Loucy (cell line): ENCODE results near the gene PGP.

ENCODE experiments used
- H2AFZ ChIP-seq: fragments of 200-600 bp; sonication (generic); 2 replicates; pipeline ENCODE4 v1.6.0; 2016; ENCODE audit warnings: antibody characterized with exemption, mild to moderate bottlenecking, low read length, moderate library complexity
- H3F3A ChIP-seq: fragments of 200-600 bp; 2 replicates; pipeline ENCODE4 v1.6.0; 2016; ENCODE audit warnings: antibody characterized with exemption, low read depth, mild to moderate bottlenecking
- H3K27me3 ChIP-seq: fragments of 200-600 bp; sonication (generic); 2 replicates; pipeline ENCODE4 v1.6.1; 2014; ENCODE audit warnings: low read length, mild to moderate bottlenecking; ENCODE audit not compliant: insufficient read depth, poor library complexity, severe bottlenecking
- H3K36me3 ChIP-seq: fragments of 200-600 bp; sonication (generic); 2 replicates; pipeline ENCODE4 v1.6.1; 2016; ENCODE audit warnings: low read length; ENCODE audit not compliant: insufficient read depth
- H3K4me1 ChIP-seq: fragments of 200-600 bp; sonication (generic); 2 replicates; pipeline ENCODE4 v1.5.1; 2014; ENCODE audit warnings: low read length, mild to moderate bottlenecking; ENCODE audit not compliant: insufficient read depth, poor library complexity, severe bottlenecking
- H3K4me2 ChIP-seq: fragments of 200-600 bp; sonication (generic); 2 replicates; pipeline ENCODE4 v1.6.0; 2014; ENCODE audit warnings: antibody characterized with exemption, low read length, low read depth, mild to moderate bottlenecking; ENCODE audit not compliant: poor library complexity, severe bottlenecking
- H3K4me3 ChIP-seq: fragments of 200-600 bp; sonication (generic); 2 replicates; pipeline ENCODE4 v1.5.1; 2014; ENCODE audit warnings: low read length, mild to moderate bottlenecking, mixed read lengths; ENCODE audit not compliant: poor library complexity, severe bottlenecking
- H3K79me2 ChIP-seq: fragments of 200-600 bp; sonication (generic); 2 replicates; pipeline ENCODE4 v1.6.1; 2014; ENCODE audit warnings: low read length; ENCODE audit not compliant: insufficient read depth
- H3K9ac ChIP-seq: fragments of 200-600 bp; sonication (generic); 2 replicates; pipeline ENCODE4 v1.6.0; 2014; ENCODE audit warnings: mild to moderate bottlenecking, low read depth, low read length, moderate library complexity; ENCODE audit not compliant: poor library complexity, severe bottlenecking
- H3K9me2 ChIP-seq: fragments of 200-600 bp; sonication (generic); replicated peaks from 2 replicates; pipeline ENCODE4 v1.6.1; 2016; ENCODE audit warnings: low read depth, low read length, mixed read lengths
- H3K9me3 ChIP-seq: fragments of 200-600 bp; sonication (generic); 2 replicates; pipeline ENCODE4 v1.6.1; 2014; ENCODE audit warnings: mild to moderate bottlenecking, antibody characterized with exemption, low read length, low read depth; ENCODE audit not compliant: insufficient read depth
- H4K20me1 ChIP-seq: fragments of 200-600 bp; sonication (generic); 2 replicates; pipeline ENCODE4 v1.6.0; 2014; ENCODE audit warnings: antibody characterized with exemption, low read length, mild to moderate bottlenecking; ENCODE audit not compliant: insufficient read depth, poor library complexity, severe bottlenecking
- CTCF ChIP-seq: fragments of 200-600 bp; sonication (generic); conservative IDR thresholded peaks from 2 replicates; pipeline ENCODE4 v1.5.1; 2014; ENCODE audit warnings: mild to moderate bottlenecking, antibody characterized with exemption, low read length
- EZH2phosphoT487 ChIP-seq: fragments of 200-600 bp; IDR thresholded peaks from 2 replicates; pipeline ENCODE4 v1.6.1; 2018; ENCODE audit warnings: antibody characterized with exemption, mild to moderate bottlenecking, moderate library complexity, borderline replicate concordance

Gene PGP

DNA sequence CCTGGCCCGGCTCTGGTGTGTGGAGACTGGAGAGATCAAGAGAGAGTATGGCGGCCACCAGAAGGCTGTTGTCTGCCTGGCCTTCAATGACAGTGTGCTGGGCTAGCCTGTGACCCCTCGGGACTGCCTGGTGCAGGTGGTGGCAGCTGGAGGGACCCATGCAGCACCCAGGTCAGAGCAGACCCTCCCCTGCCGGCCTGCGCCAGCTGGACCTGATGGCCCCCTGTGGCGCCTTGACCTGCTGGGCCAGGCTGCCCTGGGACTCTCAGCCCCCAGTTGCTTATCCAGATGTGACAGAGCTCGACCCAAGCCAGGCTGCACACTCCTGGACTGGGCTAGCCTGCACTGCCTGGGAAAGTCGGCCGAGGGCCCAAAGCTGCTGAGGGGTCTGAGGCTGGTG, 5.9 kb downstream of the PGP start:
- Histone ChIP-seq H3K4me1 (peaks cover 5% of the 10 kb centered on the region), H2AFZ (no peak overlapping the region), H3K9me3 (no peaks in the 10 kb centered on the region), H3K4me2 (no peak overlapping the region), H4K20me1 (no peaks in the 10 kb centered on the region), H3K9ac (no peak overlapping the region), H3K4me3 (no peak overlapping the region), H3K9me2 (no peaks in the 10 kb centered on the region), H3K36me3 (no peaks in the 10 kb centered on the region; the same call in 1 of the 2 replicates), H3K27me3 (no peaks in the 10 kb centered on the region), H3K79me2 (peaks cover 22% of the 10 kb centered on the region), H3F3A (no peaks in the 10 kb centered on the region)
- TF ChIP-seq EZH2phosphoT487, result no peak

GRCh38 chr16:2208308-2208707, 6.3 kb downstream of the PGP start:
- Histone ChIP-seq H3K79me2 (peaks cover 17% of the 10 kb centered on the region), H3K9me2 (no peaks in the 10 kb centered on the region), H3K4me1 (peaks cover 2% of the 10 kb centered on the region), H3K27me3 (no peaks in the 10 kb centered on the region), H3K9ac (no peak overlapping the region), H4K20me1 (no peaks in the 10 kb centered on the region), H3K9me3 (no peaks in the 10 kb centered on the region), H2AFZ (no peak overlapping the region), H3K4me2 (no peak overlapping the region), H3K36me3 (no peaks in the 10 kb centered on the region; the same call in 1 of the 2 replicates), H3F3A (no peaks in the 10 kb centered on the region), H3K4me3 (no peak overlapping the region)
- TF ChIP-seq EZH2phosphoT487 (no peak), CTCF (no peak)

- H3F3A ChIP-seq, result no peaks in the 10 kb centered on the region
- H2AFZ ChIP-seq, result no peak overlapping the region
- no peaks in the 10 kb centered on the region for H3K9me2 ChIP-seq
- H3K9me3 ChIP-seq, result no peaks in the 10 kb centered on the region
- H3K9ac ChIP-seq, result no peak overlapping the region
- no peaks in the 10 kb centered on the region for H3K4me1 ChIP-seq
- H3K27me3 ChIP-seq, result no peaks in the 10 kb centered on the region
- no peak overlapping the region for H3K4me3 ChIP-seq
- no peak overlapping the region for H3K4me2 ChIP-seq
- no peak for TF ChIP-seq EZH2phosphoT487
- H3K79me2 ChIP-seq, result peaks cover 13% of the 10 kb centered on the region; the same call in 1 of the 2 replicates
- no peaks in the 10 kb centered on the region; the same call in 1 of the 2 replicates for H3K36me3 ChIP-seq
- H4K20me1 ChIP-seq, result no peaks in the 10 kb centered on the region
Observed at GRCh38 chr16:2207872-2208271, 6.8 kb downstream of the PGP start.

DNA sequence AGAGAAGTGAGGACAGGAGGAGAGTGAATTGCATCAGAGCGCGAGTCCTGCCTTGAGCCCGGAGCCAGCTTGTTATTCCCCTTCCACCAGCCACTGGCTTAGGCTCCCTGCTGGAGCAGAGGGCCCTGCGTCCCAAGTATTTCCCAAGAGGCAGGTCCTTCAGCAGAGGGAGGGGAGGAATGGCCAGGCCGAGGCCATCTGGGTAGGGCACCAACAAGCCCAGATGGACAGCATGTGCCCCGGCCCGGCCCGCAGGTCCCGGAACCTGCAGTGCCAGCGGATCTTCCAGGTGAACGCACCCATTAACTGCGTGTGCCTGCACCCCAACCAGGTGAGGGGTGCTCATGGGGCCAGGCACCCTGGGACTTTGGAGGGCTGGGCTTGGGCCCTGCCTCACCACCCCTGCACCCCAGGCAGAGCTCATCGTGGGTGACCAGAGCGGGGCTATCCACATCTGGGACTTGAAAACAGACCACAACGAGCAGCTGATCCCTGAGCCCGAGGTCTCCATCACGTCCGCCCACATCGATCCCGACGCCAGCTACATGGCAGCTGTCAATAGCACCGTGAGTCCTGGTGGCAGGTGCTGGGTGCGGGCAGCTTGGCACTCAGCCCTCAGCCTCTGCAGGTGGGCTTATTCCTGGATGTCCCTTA, 7.7 kb downstream of the PGP start:
- no peaks in the 10 kb centered on the region for H3K27me3 ChIP-seq
- no peaks in the 10 kb centered on the region for H4K20me1 ChIP-seq
- no peak overlapping the region for H2AFZ ChIP-seq
- no peaks in the 10 kb centered on the region for H3K9me3 ChIP-seq
- no peak overlapping the region for H3K4me2 ChIP-seq
- H3K9ac ChIP-seq, result no peak overlapping the region
- no peaks in the 10 kb centered on the region for H3K4me1 ChIP-seq
- no peaks in the 10 kb centered on the region for H3K36me3 ChIP-seq
- no peak overlapping the region for H3K4me3 ChIP-seq
- TF ChIP-seq CTCF (no peak), EZH2phosphoT487 (no peak)
- H3K9me2 ChIP-seq, result no peaks in the 10 kb centered on the region
- no peaks in the 10 kb centered on the region for H3F3A ChIP-seq
- H3K79me2 ChIP-seq, result peaks cover 6% of the 10 kb centered on the region; the same call in 1 of the 2 replicates
